ENCODE measurements around the gene CERS2.
"Not testable (repeated sequence)": the region's sequence is repeated elsewhere in the genome, so short reads cannot be mapped to it uniquely, and the experiment has no call there.

The CERS2 gene

GRCh38 chr1:150960646-150961045 lies 14.0 kb downstream of the CERS2 start:
- no peak overlapping the region for H3K4me3 ChIP-seq (replicated peaks; ENCODE audit: low read depth, low read length)
- peaks cover 25% of the 10 kb centered on the region for H3K36me3 ChIP-seq (ENCODE audit: control insufficient read depth, insufficient read depth, low read length)

GRCh38 chr1:150957666-150958065 lies 17.0 kb downstream of the CERS2 start:
- H3K4me3 ChIP-seq (replicated peaks; ENCODE audit: low read depth, low read length): no peak overlapping the region
- peaks cover 11% of the 10 kb centered on the region for H3K36me3 ChIP-seq (ENCODE audit: control insufficient read depth, insufficient read depth, low read length)
- DNase-seq (ENCODE audit: extremely low read depth, insufficient read length): no peak
- H3K27me3 ChIP-seq (replicated peaks; ENCODE audit: control insufficient read depth, insufficient read depth, low read length): no peaks in the 10 kb centered on the region
- TF ChIP-seq, protein P1, sequence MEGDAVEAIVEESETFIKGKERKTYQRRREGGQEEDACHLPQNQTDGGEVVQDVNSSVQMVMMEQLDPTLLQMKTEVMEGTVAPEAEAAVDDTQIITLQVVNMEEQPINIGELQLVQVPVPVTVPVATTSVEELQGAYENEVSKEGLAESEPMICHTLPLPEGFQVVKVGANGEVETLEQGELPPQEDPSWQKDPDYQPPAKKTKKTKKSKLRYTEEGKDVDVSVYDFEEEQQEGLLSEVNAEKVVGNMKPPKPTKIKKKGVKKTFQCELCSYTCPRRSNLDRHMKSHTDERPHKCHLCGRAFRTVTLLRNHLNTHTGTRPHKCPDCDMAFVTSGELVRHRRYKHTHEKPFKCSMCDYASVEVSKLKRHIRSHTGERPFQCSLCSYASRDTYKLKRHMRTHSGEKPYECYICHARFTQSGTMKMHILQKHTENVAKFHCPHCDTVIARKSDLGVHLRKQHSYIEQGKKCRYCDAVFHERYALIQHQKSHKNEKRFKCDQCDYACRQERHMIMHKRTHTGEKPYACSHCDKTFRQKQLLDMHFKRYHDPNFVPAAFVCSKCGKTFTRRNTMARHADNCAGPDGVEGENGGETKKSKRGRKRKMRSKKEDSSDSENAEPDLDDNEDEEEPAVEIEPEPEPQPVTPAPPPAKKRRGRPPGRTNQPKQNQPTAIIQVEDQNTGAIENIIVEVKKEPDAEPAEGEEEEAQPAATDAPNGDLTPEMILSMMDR (IDR thresholded peaks at IDR 0.05; ENCODE audit: insufficient read depth, low read length, poor library complexity, severe bottlenecking): no peak

More at GRCh38 chr1:150960646-150961045, 14.0 kb downstream of the CERS2 start:
- DNase-seq (ENCODE audit: extremely low read depth, insufficient read length): no peak
- TF ChIP-seq, protein P1 (IDR thresholded peaks at IDR 0.05; ENCODE audit: insufficient read depth, low read length, poor library complexity, severe bottlenecking): no peak
- no peaks in the 10 kb centered on the region for H3K27me3 ChIP-seq (replicated peaks; ENCODE audit: control insufficient read depth, insufficient read depth, low read length)

DNA sequence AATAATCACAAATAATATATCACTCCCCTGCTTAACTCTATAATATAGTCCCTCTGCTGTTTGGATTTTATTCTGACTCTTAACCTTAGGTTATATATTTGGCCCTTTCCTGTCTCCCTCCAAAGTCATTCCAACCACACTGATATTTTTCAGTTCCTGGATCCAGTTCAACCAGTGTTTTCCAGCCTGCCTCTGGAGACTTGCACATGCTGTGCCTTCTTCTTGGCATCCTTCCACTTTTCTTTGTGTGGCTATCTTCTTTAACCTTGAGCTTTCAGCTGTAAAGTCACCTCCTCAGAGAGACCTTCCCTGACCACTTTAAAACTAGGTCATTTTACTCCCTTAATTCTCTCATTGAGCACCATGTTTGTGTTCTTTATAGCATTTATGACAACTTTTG lies 19.4 kb downstream of the CERS2 start:
- Histone ChIP-seq H3K27me3 (replicated peaks; ENCODE audit: control insufficient read depth, insufficient read depth, low read length) (no peaks in the 10 kb centered on the region), H3K36me3 (ENCODE audit: control insufficient read depth, insufficient read depth, low read length) (peaks cover 14% of the 10 kb centered on the region), H3K4me3 (replicated peaks; ENCODE audit: low read depth, low read length) (no peak overlapping the region)
- no peak for DNase-seq (ENCODE audit: extremely low read depth, insufficient read length)
- TF ChIP-seq, protein P1 (IDR thresholded peaks at IDR 0.05; ENCODE audit: insufficient read depth, low read length, poor library complexity, severe bottlenecking): no peak

DNA sequence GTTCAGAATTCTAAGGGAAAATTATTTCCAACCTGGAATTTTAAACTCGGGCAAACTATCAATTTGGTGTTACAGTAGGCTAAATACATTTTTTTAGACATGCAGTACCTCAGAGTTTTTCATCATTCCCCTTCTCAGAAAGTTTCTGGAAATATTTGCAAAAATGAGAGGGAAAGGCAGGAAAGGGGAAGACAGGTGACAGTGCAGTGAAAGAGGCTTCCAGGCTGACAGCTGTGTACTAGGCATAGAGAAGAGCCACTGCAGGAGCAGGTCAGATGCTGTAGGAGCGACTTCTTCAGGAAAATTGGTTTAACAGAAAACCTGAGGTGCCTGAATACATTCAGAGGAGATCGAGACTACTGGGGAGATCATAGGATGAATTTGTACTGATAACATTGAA lies 19.9 kb downstream of the CERS2 start:
- DNase-seq (ENCODE audit: extremely low read depth, insufficient read length): no peak
- H3K4me3 ChIP-seq (replicated peaks; ENCODE audit: low read depth, low read length): no peak overlapping the region
- TF ChIP-seq, protein P1 (IDR thresholded peaks at IDR 0.05; ENCODE audit: insufficient read depth, low read length, poor library complexity, severe bottlenecking): no peak
- no peaks in the 10 kb centered on the region for H3K27me3 ChIP-seq (replicated peaks; ENCODE audit: control insufficient read depth, insufficient read depth, low read length)
- peaks cover 16% of the 10 kb centered on the region for H3K36me3 ChIP-seq (ENCODE audit: control insufficient read depth, insufficient read depth, low read length)

DNA sequence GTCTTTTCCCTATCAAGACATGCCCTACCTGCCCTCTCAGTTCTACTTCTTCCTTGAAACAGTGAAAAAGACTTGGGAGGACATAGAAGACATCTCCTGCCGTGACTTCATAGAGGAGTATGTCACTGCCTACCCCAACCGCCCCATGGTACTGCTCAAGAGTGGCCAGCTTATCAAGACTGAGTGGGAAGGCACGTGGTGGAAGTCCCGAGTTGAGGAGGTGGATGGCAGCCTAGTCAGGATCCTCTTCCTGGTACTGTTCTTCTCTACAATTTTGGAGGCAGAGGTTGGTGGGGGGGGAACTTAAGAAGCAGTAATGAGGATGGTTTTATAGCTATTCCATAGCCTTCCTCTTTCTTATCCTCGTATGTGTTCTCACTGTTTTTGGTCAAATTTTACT lies 29.8 kb downstream of the CERS2 start:
- Histone ChIP-seq H3K27me3 (replicated peaks; ENCODE audit: control insufficient read depth, insufficient read depth, low read length) (no peaks in the 10 kb centered on the region), H3K4me3 (replicated peaks; ENCODE audit: low read depth, low read length) (no peak overlapping the region), H3K36me3 (ENCODE audit: control insufficient read depth, insufficient read depth, low read length) (peaks cover 22% of the 10 kb centered on the region)
- DNase-seq (ENCODE audit: extremely low read depth, insufficient read length): no peak
- TF ChIP-seq, protein P1 (IDR thresholded peaks at IDR 0.05; ENCODE audit: insufficient read depth, low read length, poor library complexity, severe bottlenecking): no peak

- no peak for DNase-seq (ENCODE audit: extremely low read depth, insufficient read length)
- TF ChIP-seq, protein P1 (IDR thresholded peaks at IDR 0.05; ENCODE audit: insufficient read depth, low read length, poor library complexity, severe bottlenecking): no peak
- Histone ChIP-seq H3K4me3 (replicated peaks; ENCODE audit: low read depth, low read length) (no peak overlapping the region), H3K36me3 (ENCODE audit: control insufficient read depth, insufficient read depth, low read length) (peaks cover 2% of the 10 kb centered on the region), H3K27me3 (replicated peaks; ENCODE audit: control insufficient read depth, insufficient read depth, low read length) (no peaks in the 10 kb centered on the region)
Observed at GRCh38 chr1:150931773-150932172, 42.9 kb downstream of the CERS2 start.

- DNase-seq (ENCODE audit: extremely low read depth, insufficient read length): not testable (repeated sequence)
Observed at GRCh38 chr1:150928775-150929174, 45.9 kb downstream of the CERS2 start.

More at GRCh38 chr1:150928775-150929174, 45.9 kb downstream of the CERS2 start:
- H3K27me3 ChIP-seq (replicated peaks; ENCODE audit: control insufficient read depth, insufficient read depth, low read length); H3K4me3 ChIP-seq (replicated peaks; ENCODE audit: low read depth, low read length); H3K36me3 ChIP-seq (ENCODE audit: control insufficient read depth, insufficient read depth, low read length): not testable (repeated sequence)

Measured in GM06990 (cell line).